K562 (cell line): Measurements from ENCODE around the gene MYH7B. TPM values are rescaled to one million over a fixed set of nuclear protein-coding genes. Genes with fewer than 3 reads are reported as not detected.

ENCODE experiments used
- ATAC-seq: fragments of 200-7000 bp; cut with Tn5 transposase; 3 replicates; pipeline ENCODE4 v1.9.1; 2020; ENCODE audit warnings: moderate library complexity
- BruUV-seq: library from RNA; stranded (reverse); fragments of 400-500 nt; replicated peaks from 2 replicates; lab custom pipeline; 2021; lab: Mats Ljungman, UMichigan
- CTCF ChIA-PET: fragments of 300-600 bp; formaldehyde crosslinking; extraction: SDS; loops from one replicate; lab custom pipeline; 2021; ENCODE audit warnings: low intra/inter-chr PET ratio; lab: Yijun Ruan, JAX
- POLR2A ChIA-PET: fragments of 300-600, 350-650 bp; sonication (Branson Sonifier 250); formaldehyde crosslinking; extraction: SDS; loops from one replicate; lab custom pipeline; 2021; ENCODE audit warnings: antibody characterized with exemption, inconsistent platforms; lab: Yijun Ruan, JAX
- DNase-seq, 4 experiments: peaks; one replicate each; pipeline versions ENCODE4 v3.0.0 to v3.0.0-alpha.2; 2011 to 2018; ENCODE audit warnings: low spot score in 3 of 4, mixed read lengths in 3 of 4; ENCODE audit errors: extremely low read depth in 1 of 4
- FAIRE-seq: peaks from 2 replicates; lab custom pipeline; 2011; peaks lifted over from hg19 to GRCh38; lab: Jason Lieb, UNC
- H2AFZ ChIP-seq: 2 replicates; pipeline ENCODE4 v1.6.0; 2011; ENCODE audit warnings: low read depth, low read length, control low read depth, inconsistent platforms
- H3K27ac ChIP-seq: fragments of 200-600 bp; 3 replicates; pipeline ENCODE4 v1.8.0; 2011; ENCODE audit warnings: low read depth, mild to moderate bottlenecking, control low read depth, inconsistent platforms, low read length, moderate library complexity, mixed read lengths; ENCODE audit errors: extremely low read depth
- H3K27me3 ChIP-seq, 2 experiments: fragments of 300-600 bp in 1 of 2; 2 replicates in 1 of 2; 3 replicates in 1 of 2; pipeline versions ENCODE4 v1.6.0 to v1.8.0; 2011; ENCODE audit warnings: inconsistent platforms in 2 of 2, low read length in 2 of 2, mild to moderate bottlenecking in 1 of 2, mixed read lengths in 1 of 2, moderate library complexity in 1 of 2; ENCODE audit not compliant: control insufficient read depth in 2 of 2, insufficient read depth in 2 of 2
- H3K36me3 ChIP-seq: fragments of 300-600 bp; 3 replicates; pipeline ENCODE4 v1.8.0; 2011; ENCODE audit warnings: mild to moderate bottlenecking, low read length, inconsistent platforms; ENCODE audit not compliant: control insufficient read depth, insufficient read depth
- H3K4me1 ChIP-seq, 2 experiments: fragments of 200-600 bp in 1 of 2; replicated peaks in 1 of 2; 2 replicates in 1 of 2; 3 replicates in 1 of 2; pipeline versions ENCODE4 v1.5.1 to v1.8.0; 2011; ENCODE audit warnings: inconsistent platforms in 2 of 2, low read length in 2 of 2, mild to moderate bottlenecking in 1 of 2, mixed read lengths in 1 of 2, moderate library complexity in 1 of 2; ENCODE audit not compliant: control insufficient read depth in 2 of 2, insufficient read depth in 2 of 2
- H3K4me2 ChIP-seq: 2 replicates; pipeline ENCODE4 v1.6.1; 2011; ENCODE audit warnings: low read length, control low read depth, inconsistent platforms, mixed read lengths; ENCODE audit not compliant: insufficient read depth
- H3K4me3 ChIP-seq: fragments of 200-600 bp; sonication (generic), shearing (Covaris generic); 2 replicates; pipeline ENCODE4 v1.5.1; 2016; ENCODE audit warnings: control low read depth, inconsistent platforms
- H3K79me2 ChIP-seq: fragments of 200-600 bp; 3 replicates; pipeline ENCODE4 v1.8.0; 2011; ENCODE audit warnings: low read length, inconsistent platforms; ENCODE audit not compliant: control insufficient read depth, insufficient read depth
- H3K9ac ChIP-seq, 2 experiments: 2 replicates each; pipeline versions ENCODE4 v1.6.0 to v1.6.1; 2011; ENCODE audit warnings: low read depth in 2 of 2, low read length in 2 of 2, control low read depth in 1 of 2, inconsistent platforms in 1 of 2, mild to moderate bottlenecking in 1 of 2, mixed read lengths in 1 of 2; ENCODE audit not compliant: insufficient read depth in 1 of 2
- H3K9me1 ChIP-seq: one replicate; pipeline ENCODE4 v1.6.0; 2011; ENCODE audit warnings: inconsistent platforms, mild to moderate bottlenecking, low read length, moderate library complexity; ENCODE audit not compliant: control insufficient read depth, insufficient read depth
- H3K9me3 ChIP-seq: replicated peaks from 2 replicates; pipeline ENCODE4 v1.5.1; 2011; ENCODE audit warnings: low read depth, low read length, inconsistent platforms; ENCODE audit not compliant: control insufficient read depth, insufficient read depth
- H4K20me1 ChIP-seq: replicated peaks from 2 replicates; pipeline ENCODE4 v1.6.1; 2011; ENCODE audit warnings: low read length, inconsistent platforms, mixed read lengths; ENCODE audit not compliant: control insufficient read depth, insufficient read depth
- FUS ChIP-seq: fragments of 200-400 bp; formaldehyde crosslinking; optimal IDR thresholded peaks from 2 replicates; pipeline ENCODE3; 2017; ENCODE audit warnings: low read depth, low read length
- KLF10 ChIP-seq: fragments of 250-450 bp; sonication (Bioruptor Pico); IDR thresholded peaks from 2 replicates; pipeline ENCODE4 v1.6.1; 2021; ENCODE audit warnings: matching md5 sums
- MCM7 ChIP-seq, 2 experiments: fragments of 450-650 bp; IDR thresholded peaks; 2 replicates each; pipeline ENCODE4 v1.6.1; 2016 to 2018
- PHF21A ChIP-seq: fragments of 450-650 bp; IDR thresholded peaks from 2 replicates; pipeline ENCODE4 v1.6.1; 2017; ENCODE audit warnings: low read depth, borderline replicate concordance
- POLR2G ChIP-seq: fragments of 200-400 bp; formaldehyde crosslinking; IDR thresholded peaks from 2 replicates; pipeline ENCODE4 v1.6.1; 2017; ENCODE audit warnings: low read depth, mild to moderate bottlenecking, antibody characterized with exemption, low read length, moderate library complexity
- RAD21 ChIP-seq, 2 experiments: fragments of 250-450 bp in 1 of 2; fragments of 450-650 bp in 1 of 2; sonication (Bioruptor Pico) in 1 of 2; formaldehyde crosslinking in 1 of 2; IDR thresholded peaks in 1 of 2; conservative IDR thresholded peaks in 1 of 2; 2 replicates each; pipeline versions ENCODE4 v1.4.0 to v1.8.0; 2020 to 2022; ENCODE audit warnings: mild to moderate bottlenecking in 2 of 2, moderate library complexity in 1 of 2
- RBM15 ChIP-seq: fragments of 200-400 bp; formaldehyde crosslinking; IDR thresholded peaks from 2 replicates; pipeline ENCODE4 v1.6.1; 2018; ENCODE audit warnings: mild to moderate bottlenecking, low read length, moderate library complexity; ENCODE audit not compliant: insufficient read depth
- RFX7 ChIP-seq: fragments of 250-450 bp; sonication (Bioruptor Pico); IDR thresholded peaks from 2 replicates; pipeline ENCODE4 v1.5.1; 2021; ENCODE audit warnings: mild to moderate bottlenecking
- ZBTB17 ChIP-seq: fragments of 450-650 bp; formaldehyde crosslinking; IDR thresholded peaks from 2 replicates; pipeline ENCODE4 v1.4.0; 2020; ENCODE audit warnings: mild to moderate bottlenecking
- ZNF551 ChIP-seq: fragments of 250-450 bp; sonication (Bioruptor Pico); IDR thresholded peaks from 2 replicates; pipeline ENCODE4 v1.5.0; 2021; ENCODE audit warnings: mild to moderate bottlenecking, moderate library complexity
- ZNF586 ChIP-seq: fragments of 450-650 bp; formaldehyde crosslinking; conservative IDR thresholded peaks from 2 replicates; pipeline ENCODE4 v1.4.0; 2020; ENCODE audit warnings: mild to moderate bottlenecking, moderate library complexity
- WGBS: fragments of 100-300 bp; shearing (Covaris generic); methylation state at CpG from one replicate; pipeline ENCODE4 v1.1.6; 2016; ENCODE audit warnings: low coverage, mixed read lengths; ENCODE audit not compliant: insufficient coverage; ENCODE audit errors: missing lambda C conversion rate; 5-methylcytosine and 5-hydroxymethylcytosine counted together
- in situ Hi-C: fragments of 300-500 bp; cut with MboI; formaldehyde crosslinking; loops from 4 replicates; pipeline ENCODE4 v1.15.0; 2018; ENCODE audit warnings: inconsistent platforms, mixed read lengths
- intact Hi-C: fragments of 100-400 bp; cut with micrococcal nuclease; formaldehyde crosslinking; loops from 2 replicates; pipeline ENCODE4 v1.14.2; 2022
- polyA plus RNA-seq, 8 experiments: library from polyadenylated mRNA; depleted of rRNA in 4 of 8; stranded (reverse) in 5 of 8; unstranded in 3 of 8; fragments of >200 nt; fragmentation: Nextera tagmentation in 2 of 8; fragmentation: Illumina TruSeq in 1 of 8; extraction: Ambion mirVana in 2 of 8; extraction: Trizol in 1 of 8; gene quantifications; 2 replicates each; pipeline versions ENCODE4 v1.2.1 to v1.2.3, GENCODE V29; 2011 to 2014; ENCODE audit warnings: inconsistent platforms in 1 of 8, missing spikeins in 1 of 8
- total RNA-seq, 7 experiments: library from RNA; depleted of rRNA in 6 of 7; stranded (reverse); fragments of >200 nt in 6 of 7; fragmentation: Illumina TruSeq in 2 of 7; extraction: Trizol in 2 of 7; gene quantifications; 2 replicates each; pipeline versions ENCODE4 v1.2.1 to v1.2.3, GENCODE V29; 2011 to 2021; ENCODE audit warnings: low replicate concordance in 1 of 7
- TF ChIP-seq, protein P1 (sequence below): IDR thresholded peaks from 2 replicates; pipeline ENCODE4 v1.6.1; 2011; ENCODE audit not compliant: insufficient read length; ENCODE audit errors: extremely low read depth
- TF ChIP-seq, protein P2 (sequence below), 3 experiments: IDR thresholded peaks in 2 of 3; conservative IDR thresholded peaks in 1 of 3; 2 replicates each; pipeline ENCODE4 v1.5.1; 2011 to 2012; ENCODE audit warnings: low read length in 3 of 3, mild to moderate bottlenecking in 3 of 3, control low read depth in 2 of 3, improper control_type of control experiment in 1 of 3, inconsistent platforms in 1 of 3, low read depth in 1 of 3, mixed read lengths in 1 of 3, moderate library complexity in 1 of 3; ENCODE audit not compliant: insufficient read depth in 2 of 3
- TF ChIP-seq, protein P3 (sequence below): fragments of 450-650 bp; IDR thresholded peaks from 2 replicates; pipeline ENCODE4 v1.6.1; 2016; ENCODE audit warnings: low read depth, mild to moderate bottlenecking, moderate library complexity
- TF ChIP-seq, protein P4 (sequence below): fragments of 250-450 bp; sonication (Bioruptor Pico); IDR thresholded peaks from 2 replicates; pipeline ENCODE4 v1.5.1; 2021; ENCODE audit warnings: mild to moderate bottlenecking

MYH7B gene
- total and polyA plus RNA-seq, 9 of the 15 experiments (the other 6 are each of a cell fraction or from before 2014, with no cell fraction given), result 0.07 to 0.34 (median 0.13) TPM; not detected in 3

DNA sequence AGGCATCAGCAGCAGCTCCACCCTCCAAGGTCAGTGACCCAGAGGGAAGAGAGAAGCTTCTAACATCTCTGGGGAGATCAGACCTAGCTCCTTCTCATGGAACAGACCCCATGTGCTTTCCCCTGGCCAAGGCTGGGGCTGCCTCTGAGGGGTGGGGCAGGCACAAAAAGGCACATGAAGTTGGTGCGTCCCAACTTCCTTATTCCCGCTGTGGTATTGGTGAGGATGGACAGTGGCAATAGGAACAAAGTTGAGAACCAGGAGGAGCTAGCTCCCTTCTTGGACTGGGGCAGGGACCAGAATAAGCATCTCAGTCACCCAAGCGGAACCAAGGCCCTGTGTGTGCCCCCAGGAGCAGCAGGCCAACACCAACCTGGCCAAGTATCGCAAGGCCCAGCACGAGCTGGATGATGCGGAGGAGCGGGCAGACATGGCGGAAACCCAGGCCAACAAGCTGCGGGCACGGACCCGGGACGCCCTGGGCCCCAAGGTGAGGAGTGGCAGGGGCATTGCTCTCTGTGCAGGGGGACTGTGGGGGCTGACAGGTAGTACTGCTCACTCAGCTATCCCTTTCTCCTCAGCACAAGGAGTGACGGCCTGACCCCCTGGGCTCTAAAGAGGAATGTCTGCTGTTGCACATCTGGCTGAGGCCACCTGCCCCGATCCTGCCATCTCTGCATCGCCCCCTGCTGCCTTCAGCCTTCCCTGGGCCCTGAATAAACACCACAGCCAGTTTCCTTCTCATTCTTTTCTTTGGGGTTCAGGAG lies 46.1 kb downstream of the MYH7B start:
- H3K9ac ChIP-seq, result no peak overlapping the region
- in situ Hi-C loops (no loop called here), intact Hi-C loops (no loop called here)
- H3K27me3 ChIP-seq, result no peaks in the 10 kb centered on the region
- FAIRE-seq (no peak), ATAC-seq (peak; percentile 40; the same call in 1 of the 3 replicates), DNase-seq (no peak)
- 91% methylated on average over 15 of the region's 15 CpGs for WGBS
- no peak overlapping the region for H2AFZ ChIP-seq
- no peaks in the 10 kb centered on the region for H4K20me1 ChIP-seq
- H3K79me2 ChIP-seq, result no peaks in the 10 kb centered on the region
- ChIA-PET CTCF (interaction anchor here (0.9 kb wide), 1 partner anchor 129 kb away, joined by 4 read pairs; the partner anchor contains the start of gene GGT7), POLR2A (interaction anchor here (0.6 to 2.2 kb wide), 7 partner anchors 8 to 134 kb away, joined by 3 to 17 read pairs (median 4); no protein-coding TSS in a partner anchor)
- peaks cover 0 to 19% of the 10 kb centered on the region in 2 experiments; a peak in 2 of 5 replicates for H3K4me1 ChIP-seq
- no TSS peak for BruUV-seq
- H3K9me3 ChIP-seq, result no peaks in the 10 kb centered on the region
- no peak overlapping the region for H3K4me3 ChIP-seq
- no peak overlapping the region for H3K27ac ChIP-seq
- H3K9me1 ChIP-seq, result no peaks in the 10 kb centered on the region
- no peak overlapping the region for H3K4me2 ChIP-seq
- peaks cover 90% of the 10 kb centered on the region; the same call in 2 of the 3 replicates for H3K36me3 ChIP-seq
- TF ChIP-seq POLR2G (0 out of 2 replicates have a peak, but pooled peaks have one; percentile 24), RAD21 (CRISPR knock-in tag; conservative IDR thresholded peaks at IDR 0.05 in 1 of 2, IDR thresholded peaks at IDR 0.05 in 1 of 2) (peak in 1 of 2 experiments; percentile 33; a peak in 2 of 4 replicates), KLF10 (CRISPR knock-in tag) (no peak), ZNF586 (no peak), PHF21A (no peak), ZNF551 (CRISPR knock-in tag) (no peak), RBM15 (no peak), FUS (no peak), MCM7 (IDR thresholded peaks at IDR 0.05) (no peak), ZBTB17 (CRISPR knock-in tag) (no peak), RFX7 (CRISPR knock-in tag) (no peak)
- TF ChIP-seq, protein P1, sequence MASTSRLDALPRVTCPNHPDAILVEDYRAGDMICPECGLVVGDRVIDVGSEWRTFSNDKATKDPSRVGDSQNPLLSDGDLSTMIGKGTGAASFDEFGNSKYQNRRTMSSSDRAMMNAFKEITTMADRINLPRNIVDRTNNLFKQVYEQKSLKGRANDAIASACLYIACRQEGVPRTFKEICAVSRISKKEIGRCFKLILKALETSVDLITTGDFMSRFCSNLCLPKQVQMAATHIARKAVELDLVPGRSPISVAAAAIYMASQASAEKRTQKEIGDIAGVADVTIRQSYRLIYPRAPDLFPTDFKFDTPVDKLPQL, result no peak
- TF ChIP-seq, protein P2, sequence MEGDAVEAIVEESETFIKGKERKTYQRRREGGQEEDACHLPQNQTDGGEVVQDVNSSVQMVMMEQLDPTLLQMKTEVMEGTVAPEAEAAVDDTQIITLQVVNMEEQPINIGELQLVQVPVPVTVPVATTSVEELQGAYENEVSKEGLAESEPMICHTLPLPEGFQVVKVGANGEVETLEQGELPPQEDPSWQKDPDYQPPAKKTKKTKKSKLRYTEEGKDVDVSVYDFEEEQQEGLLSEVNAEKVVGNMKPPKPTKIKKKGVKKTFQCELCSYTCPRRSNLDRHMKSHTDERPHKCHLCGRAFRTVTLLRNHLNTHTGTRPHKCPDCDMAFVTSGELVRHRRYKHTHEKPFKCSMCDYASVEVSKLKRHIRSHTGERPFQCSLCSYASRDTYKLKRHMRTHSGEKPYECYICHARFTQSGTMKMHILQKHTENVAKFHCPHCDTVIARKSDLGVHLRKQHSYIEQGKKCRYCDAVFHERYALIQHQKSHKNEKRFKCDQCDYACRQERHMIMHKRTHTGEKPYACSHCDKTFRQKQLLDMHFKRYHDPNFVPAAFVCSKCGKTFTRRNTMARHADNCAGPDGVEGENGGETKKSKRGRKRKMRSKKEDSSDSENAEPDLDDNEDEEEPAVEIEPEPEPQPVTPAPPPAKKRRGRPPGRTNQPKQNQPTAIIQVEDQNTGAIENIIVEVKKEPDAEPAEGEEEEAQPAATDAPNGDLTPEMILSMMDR (IDR thresholded peaks at IDR 0.05 in 2 of 3, conservative IDR thresholded peaks at IDR 0.05 in 1 of 3; ENCODE audit: insufficient read depth in 2 of 3, low read depth in 1 of 3, low read length in 3 of 3), result peak; percentile 28 to 60 (median 53); a peak in 5 of 6 replicates
- TF ChIP-seq, protein P3, sequence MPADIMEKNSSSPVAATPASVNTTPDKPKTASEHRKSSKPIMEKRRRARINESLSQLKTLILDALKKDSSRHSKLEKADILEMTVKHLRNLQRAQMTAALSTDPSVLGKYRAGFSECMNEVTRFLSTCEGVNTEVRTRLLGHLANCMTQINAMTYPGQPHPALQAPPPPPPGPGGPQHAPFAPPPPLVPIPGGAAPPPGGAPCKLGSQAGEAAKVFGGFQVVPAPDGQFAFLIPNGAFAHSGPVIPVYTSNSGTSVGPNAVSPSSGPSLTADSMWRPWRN, result no peak
- TF ChIP-seq, protein P4, sequence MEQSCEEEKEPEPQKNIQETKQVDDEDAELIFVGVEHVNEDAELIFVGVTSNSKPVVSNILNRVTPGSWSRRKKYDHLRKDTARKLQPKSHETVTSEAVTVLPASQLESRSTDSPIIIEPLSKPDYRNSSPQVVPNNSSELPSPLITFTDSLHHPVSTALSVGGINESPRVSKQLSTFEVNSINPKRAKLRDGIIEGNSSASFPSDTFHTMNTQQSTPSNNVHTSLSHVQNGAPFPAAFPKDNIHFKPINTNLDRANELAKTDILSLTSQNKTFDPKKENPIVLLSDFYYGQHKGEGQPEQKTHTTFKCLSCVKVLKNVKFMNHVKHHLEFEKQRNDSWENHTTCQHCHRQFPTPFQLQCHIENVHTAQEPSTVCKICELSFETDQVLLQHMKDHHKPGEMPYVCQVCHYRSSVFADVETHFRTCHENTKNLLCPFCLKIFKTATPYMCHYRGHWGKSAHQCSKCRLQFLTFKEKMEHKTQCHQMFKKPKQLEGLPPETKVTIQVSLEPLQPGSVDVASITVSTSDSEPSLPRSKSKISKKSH, result no peak
